Activated CD8-positive, alpha-beta memory T cell treated with anti-CD3 and anti-CD28 coated beads for 4 hours (primary cell): ENCODE measurements around the gene PNPLA6.
"Not testable (repeated sequence)": the region's sequence is repeated elsewhere in the genome, so short reads cannot be mapped to it uniquely, and the experiment has no call there.

ENCODE experiments used
- DNase-seq, 2 donors: peaks; one replicate each; pipeline ENCODE4 v3.0.0-alpha.2; 2020; ENCODE audit warnings: low read depth in 2 of 2

The PNPLA6 gene

GRCh38 chr19:7533281-7533885 lies 2.1 kb upstream of the PNPLA6 start:
- DNase-seq = no peak

- peak; percentile 70 to 71 for DNase-seq
Measured at GRCh38 chr19:7533925-7534480, 1.5 kb upstream of the PNPLA6 start.

- DNase-seq = no peak
Measured at GRCh38 chr19:7534531-7535046, 928 bp upstream of the PNPLA6 start.

- no peak for DNase-seq
Measured at GRCh38 chr19:7535998-7536695, 630 bp downstream of the PNPLA6 start.

DNA sequence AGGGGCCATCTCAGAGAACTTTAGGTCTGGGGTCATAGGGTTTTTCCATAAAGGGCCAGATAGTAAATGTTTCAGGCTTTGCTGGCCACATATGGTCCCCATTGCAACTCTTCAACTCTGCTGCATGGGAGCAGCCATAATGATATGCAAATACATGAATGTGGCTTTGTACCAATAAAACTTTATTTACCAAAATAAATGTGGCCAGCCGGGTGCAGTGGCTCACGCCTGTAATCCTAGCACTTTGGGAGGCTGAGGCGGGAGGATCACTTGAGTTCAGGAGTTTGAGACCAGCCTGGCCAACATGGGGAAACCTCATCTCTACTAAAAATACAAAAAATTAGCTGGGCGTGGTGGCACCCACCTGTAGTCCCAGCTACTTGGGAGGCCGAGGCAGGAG lies 3.5 kb downstream of the PNPLA6 start:
- not testable (repeated sequence) for DNase-seq

- no peak for DNase-seq
Measured at GRCh38 chr19:7539827-7540425, 4.4 kb downstream of the PNPLA6 start.

- DNase-seq = no peak
Measured at GRCh38 chr19:7540761-7541474, 5.4 kb downstream of the PNPLA6 start.

DNA sequence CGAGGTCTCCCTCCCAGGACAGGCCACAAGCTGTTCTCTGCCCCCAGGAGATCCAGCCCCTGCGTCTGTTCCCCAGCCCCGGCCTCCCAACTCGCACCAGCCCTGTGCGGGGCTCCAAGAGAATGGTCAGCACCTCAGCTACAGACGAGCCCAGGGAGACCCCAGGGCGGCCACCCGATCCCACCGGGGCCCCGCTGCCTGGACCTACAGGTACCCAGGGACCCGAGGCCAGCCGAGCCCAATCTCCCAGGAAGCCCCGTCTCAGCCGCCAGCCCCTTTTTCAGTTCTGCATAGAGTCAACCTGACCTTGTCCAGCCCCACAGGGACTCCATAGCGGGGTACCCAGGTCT lies 5.9 kb downstream of the PNPLA6 start:
- DNase-seq = no peak

DNA sequence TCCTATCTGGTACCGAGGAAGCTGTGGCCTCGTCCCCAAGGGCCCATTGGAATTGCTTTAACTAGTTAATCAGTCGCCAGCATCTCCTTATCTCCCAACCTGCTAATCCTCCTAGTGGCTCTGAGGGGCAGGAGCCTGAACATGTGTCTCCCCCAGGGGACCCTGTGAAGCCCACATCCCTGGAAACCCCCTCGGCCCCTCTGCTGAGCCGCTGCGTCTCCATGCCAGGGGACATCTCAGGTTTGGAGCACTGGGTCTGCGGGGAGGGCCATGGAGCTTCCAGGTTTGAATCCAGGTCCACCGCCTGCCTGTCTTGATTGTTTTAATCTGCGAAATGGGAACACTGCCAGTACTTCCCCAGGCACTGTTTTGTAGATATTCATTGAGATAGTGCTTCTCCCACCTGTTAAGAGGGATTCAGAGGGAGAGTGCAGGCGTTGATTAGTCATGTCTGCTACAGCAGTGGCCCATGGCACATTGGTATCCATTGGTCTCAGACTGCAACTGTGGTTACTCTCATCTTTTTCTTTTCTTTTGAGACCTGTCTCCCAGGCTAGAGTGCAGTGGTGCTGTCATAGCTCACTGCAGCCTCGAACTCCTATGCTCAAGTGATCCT lies 6.4 kb downstream of the PNPLA6 start:
- DNase-seq = no peak

DNA sequence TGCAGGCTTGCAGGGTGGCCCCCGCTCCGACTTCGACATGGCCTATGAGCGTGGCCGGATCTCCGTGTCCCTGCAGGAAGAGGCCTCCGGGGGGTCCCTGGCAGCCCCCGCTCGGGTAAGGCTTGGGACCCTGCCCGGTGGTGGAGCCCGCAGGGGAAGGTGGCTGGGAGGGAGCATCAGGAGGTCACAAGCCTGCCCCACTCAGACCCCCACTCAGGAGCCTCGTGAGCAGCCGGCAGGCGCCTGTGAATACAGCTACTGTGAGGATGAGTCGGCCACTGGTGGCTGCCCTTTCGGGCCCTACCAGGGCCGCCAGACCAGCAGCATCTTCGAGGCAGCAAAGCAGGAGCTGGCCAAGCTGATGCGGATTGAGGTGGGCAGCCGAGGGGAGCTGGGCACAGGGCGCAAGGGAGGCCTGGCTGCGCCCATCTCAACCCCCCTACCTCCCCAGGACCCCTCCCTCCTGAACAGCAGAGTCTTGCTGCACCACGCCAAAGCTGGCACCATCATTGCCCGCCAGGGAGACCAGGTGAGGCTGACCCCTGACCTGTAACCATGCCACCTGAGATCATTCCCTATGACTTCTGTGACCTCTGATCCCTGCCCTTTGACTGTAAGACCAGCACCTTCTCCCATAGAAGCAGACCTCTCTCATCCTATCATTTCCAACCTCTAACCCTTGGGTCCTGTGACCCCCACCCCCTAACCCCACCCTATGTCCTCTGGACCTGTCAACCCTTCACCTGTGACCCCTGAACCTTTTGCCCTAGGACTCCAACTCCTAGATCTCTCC lies 7.2 kb downstream of the PNPLA6 start:
- DNase-seq = no peak

GRCh38 chr19:7544626-7545025 lies 9.1 kb downstream of the PNPLA6 start:
- no peak for DNase-seq

GRCh38 chr19:7545300-7545699 lies 9.8 kb downstream of the PNPLA6 start:
- DNase-seq = no peak

GRCh38 chr19:7545904-7546303 lies 10.4 kb downstream of the PNPLA6 start:
- no peak for DNase-seq

- no peak for DNase-seq
Measured at GRCh38 chr19:7547159-7547558, 11.6 kb downstream of the PNPLA6 start.

DNA sequence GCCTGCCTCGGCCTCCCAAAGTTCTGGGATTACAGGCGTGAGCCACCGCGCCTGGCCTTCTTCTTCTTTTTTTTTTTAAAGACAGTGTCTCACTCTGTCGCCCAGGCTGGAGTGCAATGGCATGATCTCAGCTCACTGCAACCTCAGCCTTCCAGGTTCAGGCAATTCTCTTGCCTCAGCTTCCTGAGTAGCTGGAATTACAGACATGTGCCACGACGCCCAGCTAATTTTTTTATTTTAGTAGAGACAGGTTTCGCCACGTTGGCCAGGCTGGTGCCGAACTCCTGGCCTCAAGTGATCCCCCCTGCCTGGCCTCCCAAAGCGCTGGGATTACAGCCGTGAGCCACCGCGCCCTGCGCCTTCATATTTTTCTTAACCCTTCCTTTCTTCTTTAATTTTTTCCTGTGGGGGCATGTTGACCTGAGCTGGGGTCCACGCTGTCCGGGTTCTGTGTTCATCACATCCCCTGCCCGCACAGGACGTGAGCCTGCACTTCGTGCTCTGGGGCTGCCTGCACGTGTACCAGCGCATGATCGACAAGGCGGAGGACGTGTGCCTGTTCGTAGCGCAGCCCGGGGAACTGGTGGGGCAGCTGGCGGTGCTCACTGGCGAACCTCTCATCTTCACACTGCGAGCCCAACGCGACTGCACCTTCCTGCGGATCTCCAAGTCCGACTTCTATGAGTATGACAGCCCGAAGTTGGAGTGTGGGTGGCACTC lies 14.1 kb downstream of the PNPLA6 start:
- no peak for DNase-seq

DNA sequence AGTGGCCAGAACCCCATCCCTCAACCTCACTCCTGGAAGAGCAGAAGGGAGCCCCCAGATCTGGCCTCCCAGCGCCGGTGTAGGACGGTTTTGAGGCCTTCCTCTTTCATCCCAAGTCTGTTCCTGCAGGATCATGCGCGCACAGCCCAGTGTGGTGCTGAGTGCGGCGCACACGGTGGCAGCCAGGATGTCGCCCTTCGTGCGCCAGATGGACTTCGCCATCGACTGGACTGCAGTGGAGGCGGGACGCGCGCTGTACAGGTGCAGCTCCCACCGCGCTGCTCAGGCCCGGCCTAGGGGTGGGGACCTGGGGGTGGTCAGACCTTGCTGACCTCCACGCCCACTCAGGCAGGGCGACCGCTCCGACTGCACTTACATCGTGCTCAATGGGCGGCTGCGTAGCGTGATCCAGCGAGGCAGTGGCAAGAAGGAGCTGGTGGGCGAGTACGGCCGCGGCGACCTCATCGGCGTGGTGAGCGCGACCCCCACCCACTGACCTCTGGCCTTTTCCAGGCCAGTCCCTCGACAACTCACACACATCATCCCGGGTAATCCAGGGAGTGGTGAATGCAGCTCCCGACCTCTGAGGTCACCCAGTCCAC lies 14.8 kb downstream of the PNPLA6 start:
- no peak for DNase-seq

GRCh38 chr19:7550987-7551761 lies 15.7 kb downstream of the PNPLA6 start:
- no peak for DNase-seq

GRCh38 chr19:7552781-7553180 lies 17.3 kb downstream of the PNPLA6 start:
- DNase-seq = no peak

GRCh38 chr19:7554565-7554964 lies 19.0 kb downstream of the PNPLA6 start:
- DNase-seq = no peak
